Heart left ventricle (tissue), 16 donors: ENCODE data around the gene TDO2. TPM values are rescaled to one million over a fixed set of nuclear protein-coding genes. Genes with fewer than 3 reads are reported as not detected.

Experiments used
- ATAC-seq, 4 donors: fragments of 200-7000 bp; cut with Tn5 transposase; one replicate each; pipeline ENCODE4 v1.9.1; 2020 to 2022; ENCODE audit warnings: moderate library complexity in 4 of 4, mild to moderate bottlenecking in 3 of 4, moderate number of reproducible peaks in 1 of 4
- DNase-seq, 5 donors: peaks; one replicate each; pipeline ENCODE4 v3.0.0-alpha.2; 2020
- H3K27ac ChIP-seq, 12 donors: fragments of 200-600 bp; sonication (generic) in 4 of 12; one replicate each; pipeline versions ENCODE4 v1.5.0 to v1.8.0; 2016 to 2022; ENCODE audit warnings: mild to moderate bottlenecking in 2 of 12
- H3K27me3 ChIP-seq, 9 donors: fragments of 200-600 bp; sonication (generic) in 2 of 9; one replicate each; pipeline versions ENCODE4 v1.5.1 to v1.8.0; 2016 to 2022; ENCODE audit warnings: mild to moderate bottlenecking in 3 of 9
- H3K36me3 ChIP-seq, 9 donors: fragments of 200-600 bp; sonication (generic) in 2 of 9; one replicate each; pipeline versions ENCODE4 v1.5.0 to v1.8.0; 2018 to 2022; ENCODE audit warnings: mild to moderate bottlenecking in 2 of 9
- H3K4me1 ChIP-seq, 12 donors: fragments of 200-600 bp; sonication (generic) in 4 of 12; one replicate each; pipeline versions ENCODE4 v1.5.0 to v1.8.0; 2016 to 2022; ENCODE audit warnings: mild to moderate bottlenecking in 3 of 12
- H3K4me3 ChIP-seq, 12 donors: fragments of 200-600 bp; sonication (generic) in 4 of 12; one replicate each; pipeline versions ENCODE4 v1.5.0 to v1.8.0; 2017 to 2022; ENCODE audit warnings: mild to moderate bottlenecking in 9 of 12, moderate library complexity in 4 of 12
- H3K9me3 ChIP-seq, 12 donors: fragments of 200-600 bp; sonication (generic) in 4 of 12; one replicate each; pipeline versions ENCODE4 v1.5.0 to v1.8.0; 2016 to 2022; ENCODE audit warnings: mild to moderate bottlenecking in 1 of 12
- POLR2A ChIP-seq, 2 donors: fragments of 450-650 bp; IDR thresholded peaks; one replicate each; pipeline ENCODE4 v1.6.1; 2017; ENCODE audit warnings: antibody characterized with exemption in 2 of 2, mild to moderate bottlenecking in 2 of 2, moderate library complexity in 2 of 2
- WGBS, 4 donors: extraction: QIAGEN DNeasy Blood & Tissue Kit in 2 of 4; methylation state at CpG; one replicate each; pipeline versions ENCODE4 v1.1.5 to v1.1.7; 2013 to 2018; 5-methylcytosine and 5-hydroxymethylcytosine counted together
- intact Hi-C, 10 donors: fragments of 100-400 bp; cut with DNase I; formaldehyde crosslinking; loops; one replicate each; pipeline versions ENCODE4 v1.11.1 to v1.14.2; 2022
- polyA plus RNA-seq, 2 donors: library from polyadenylated mRNA; stranded (reverse); fragments of 200-250 nt; gene quantifications; one replicate each; pipeline ENCODE4 v1.2.3, GENCODE V29; 2013
- total RNA-seq, 9 donors: library from RNA; depleted of rRNA in 2 of 9; stranded (reverse); fragments of >200 nt in 2 of 9; fragmentation: NEBNext Ultra II Directional in 3 of 9; extraction: Animal tissue kit (Norgen Biotek cat#: 25700) in 3 of 9; gene quantifications; one replicate each; pipeline versions ENCODE4 v1.1.0 to v1.2.4, GENCODE V29; 2016 to 2023
- TF ChIP-seq, protein P1 (sequence below), 12 donors: fragments of 200-600 bp; sonication (generic) in 4 of 12; IDR thresholded peaks; one replicate each; pipeline versions ENCODE4 v1.5.0 to v1.8.0; 2018 to 2022; ENCODE audit warnings: antibody characterized with exemption in 12 of 12, mild to moderate bottlenecking in 5 of 12
- donor health status: ischemic (EF 13 %, LVEDD 7.1; RV severe dilation, severe dysfunction).
- donor health status: healthy with polysubstance abuse.
- donor health status: DM: no; HTN: yes; CAD: no.
- donor health status: DM: no; HTN: no; CAD: no.
- donor health status: ischemic (EF 25% LVEDD 6.9; RV normal size, moderate dysfunction).
- donor health status: ischemic (EF 25% LVEDD 5.7; RV mildly dilated, moderate dysfunction).
- donor health status: healthy.
- donor health status: DM: yes; HTN: yes; CAD: no.
- donor health status: ischemic (EF 35%, LVEDD 5.7; RV mildly dilated, moderate dysfunction).
- donor health status: nonischemic (EF 11% LVEDD 7.7; RV severe dilation, severe dysfunction).
- donor health status: DM: yes; HTN: yes; CAD: no.
- donor health status: PGD.
- donor health status: ischemic (EF 29% LVEDD 5.4; RV normal size, mild dysfunction).
- donor health status: nonischemic (EF 23%, LVEDD 6.1; RV moderate dilation, normal function).

TDO2 gene
- total and polyA plus RNA-seq, 11 donors = 0.04 to 1.5 (median 0.24) TPM; not detected in 7

DNA sequence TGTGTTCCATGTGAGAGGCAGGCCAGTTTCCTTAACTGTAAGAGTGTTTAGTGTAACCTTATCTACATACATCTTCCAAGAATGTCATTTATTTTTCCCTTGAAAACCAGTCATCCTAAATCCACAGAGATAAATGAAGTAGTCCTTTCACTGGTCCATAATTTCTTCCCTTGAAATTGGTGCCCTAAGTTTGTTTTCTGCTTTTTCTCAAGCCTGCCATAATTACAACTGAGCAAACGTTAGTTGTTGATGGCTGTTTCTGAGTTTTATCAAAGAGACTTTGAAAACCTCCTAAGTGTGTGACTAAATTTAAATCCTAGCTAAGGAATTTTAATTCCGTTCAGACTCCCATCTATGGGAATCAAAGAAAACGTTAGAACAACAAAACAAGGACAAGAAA is 3.6 kb upstream of the TDO2 start:
- Histone ChIP-seq H3K27me3 (no peaks in the 10 kb centered on the region), H3K4me3 (no peak overlapping the region), H3K27ac (peak overlapping the region in 2 of 12 donors; percentile 24 to 57), H3K9me3 (peaks cover 0 to 14% (median 0%) of the 10 kb centered on the region in 12 donors), H3K4me1 (peaks cover 0 to 9% (median 0%) of the 10 kb centered on the region in 12 donors), H3K36me3 (no peaks in the 10 kb centered on the region)
- TF ChIP-seq POLR2A (IDR thresholded peaks at IDR 0.05) = no peak
- TF ChIP-seq, protein P1, sequence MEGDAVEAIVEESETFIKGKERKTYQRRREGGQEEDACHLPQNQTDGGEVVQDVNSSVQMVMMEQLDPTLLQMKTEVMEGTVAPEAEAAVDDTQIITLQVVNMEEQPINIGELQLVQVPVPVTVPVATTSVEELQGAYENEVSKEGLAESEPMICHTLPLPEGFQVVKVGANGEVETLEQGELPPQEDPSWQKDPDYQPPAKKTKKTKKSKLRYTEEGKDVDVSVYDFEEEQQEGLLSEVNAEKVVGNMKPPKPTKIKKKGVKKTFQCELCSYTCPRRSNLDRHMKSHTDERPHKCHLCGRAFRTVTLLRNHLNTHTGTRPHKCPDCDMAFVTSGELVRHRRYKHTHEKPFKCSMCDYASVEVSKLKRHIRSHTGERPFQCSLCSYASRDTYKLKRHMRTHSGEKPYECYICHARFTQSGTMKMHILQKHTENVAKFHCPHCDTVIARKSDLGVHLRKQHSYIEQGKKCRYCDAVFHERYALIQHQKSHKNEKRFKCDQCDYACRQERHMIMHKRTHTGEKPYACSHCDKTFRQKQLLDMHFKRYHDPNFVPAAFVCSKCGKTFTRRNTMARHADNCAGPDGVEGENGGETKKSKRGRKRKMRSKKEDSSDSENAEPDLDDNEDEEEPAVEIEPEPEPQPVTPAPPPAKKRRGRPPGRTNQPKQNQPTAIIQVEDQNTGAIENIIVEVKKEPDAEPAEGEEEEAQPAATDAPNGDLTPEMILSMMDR (IDR thresholded peaks at IDR 0.05) = no peak
- intact Hi-C loops = no loop called here
- DNase-seq (no peak), ATAC-seq (no peak)
- WGBS, 4 donors = 6 to 16% (median 14%) methylated on average over 3 of the region's 3 CpGs

DNA sequence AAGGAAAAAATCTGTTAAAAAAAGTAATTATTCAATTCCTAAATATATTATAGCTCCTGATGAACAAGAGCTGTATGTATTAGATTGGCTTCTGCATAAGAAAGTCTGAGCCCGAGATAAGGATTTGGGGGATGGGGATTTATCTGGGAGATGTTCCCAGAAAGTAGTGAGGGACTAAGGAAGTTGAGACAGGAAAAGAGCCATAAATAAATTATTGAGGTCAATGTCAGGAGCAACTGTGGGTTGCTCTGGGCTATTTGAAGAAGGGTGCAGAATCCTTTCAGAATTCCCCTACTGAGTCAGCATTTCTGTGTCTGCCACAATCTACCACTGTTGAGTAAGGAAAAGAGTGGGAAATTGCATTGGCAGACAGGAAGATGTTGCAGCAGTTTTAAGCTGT is 3.1 kb upstream of the TDO2 start:
- intact Hi-C loops = no loop called here
- peaks cover 0 to 9% (median 0%) of the 10 kb centered on the region in 12 donors for H3K4me1 ChIP-seq
- H3K27ac ChIP-seq = peak overlapping the region in 1 of 12 donors; percentile 57
- no peak overlapping the region for H3K4me3 ChIP-seq
- no peak for DNase-seq
- peaks cover 0 to 14% (median 0%) of the 10 kb centered on the region in 12 donors for H3K9me3 ChIP-seq
- H3K36me3 ChIP-seq = no peaks in the 10 kb centered on the region
- whole genome bisulfite sequencing, 4 donors = 26 to 61% (median 52%) methylated on average over 1 of the region's 1 CpG
- TF ChIP-seq, protein P1 (IDR thresholded peaks at IDR 0.05) = no peak
- no peak for TF ChIP-seq POLR2A (IDR thresholded peaks at IDR 0.05)
- peak in 1 of 4 donors; percentile 20 for ATAC-seq
- no peaks in the 10 kb centered on the region for H3K27me3 ChIP-seq

DNA sequence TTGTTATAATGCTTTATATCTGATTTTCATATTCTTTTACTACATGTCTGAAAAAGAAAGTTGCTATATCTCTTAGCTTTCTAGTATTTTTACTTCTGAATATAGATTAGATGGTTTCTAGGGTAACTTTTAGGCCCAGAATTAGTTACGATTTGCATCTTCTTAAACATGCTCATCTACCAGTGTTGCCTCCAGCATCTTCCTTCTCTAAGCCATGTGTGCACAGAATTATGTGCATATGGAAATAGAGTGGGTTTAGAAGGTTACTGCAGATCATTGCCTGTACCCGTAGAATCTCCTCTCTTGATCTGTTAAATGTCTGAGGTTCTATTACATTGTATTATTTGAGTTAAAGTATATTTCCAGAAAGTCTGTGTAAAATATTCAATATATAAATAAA is 2.5 kb upstream of the TDO2 start:
- Histone ChIP-seq H3K27ac (peak overlapping the region in 1 of 12 donors; percentile 33), H3K27me3 (no peaks in the 10 kb centered on the region), H3K4me1 (peaks cover 0 to 9% (median 0%) of the 10 kb centered on the region in 12 donors), H3K9me3 (peaks cover 0 to 14% (median 0%) of the 10 kb centered on the region in 12 donors), H3K36me3 (no peaks in the 10 kb centered on the region), H3K4me3 (no peak overlapping the region)
- ATAC-seq (no peak), DNase-seq (no peak)
- intact Hi-C loops = no loop called here
- no peak for TF ChIP-seq POLR2A (IDR thresholded peaks at IDR 0.05)
- TF ChIP-seq, protein P1 (IDR thresholded peaks at IDR 0.05) = no peak
- 85 to 92% (median 87%) methylated on average over 2 of the region's 2 CpGs for WGBS, 4 donors

DNA sequence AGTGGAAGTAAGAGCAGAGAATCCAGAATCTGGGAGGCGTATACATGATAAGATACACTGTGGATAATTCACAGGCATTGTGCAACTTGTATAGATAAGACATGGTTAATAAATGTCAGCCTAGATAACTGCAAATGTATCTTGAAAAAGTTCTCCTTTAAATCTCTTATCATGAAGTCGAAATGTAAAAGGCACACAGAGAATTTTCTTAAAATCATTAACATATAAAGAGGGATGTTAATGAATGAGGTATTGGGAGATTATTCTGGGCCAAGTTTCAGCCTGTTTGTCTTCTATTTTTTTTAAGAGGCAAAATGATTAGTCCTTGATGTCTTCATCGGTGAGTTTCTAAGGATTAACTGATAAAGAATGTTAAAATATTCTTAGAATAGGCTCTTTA is 835 bp downstream of the TDO2 start:
- H3K9me3 ChIP-seq = no peaks in the 10 kb centered on the region
- 45 to 54% (median 51%) methylated on average over 3 of the region's 3 CpGs for WGBS, 4 donors
- peaks cover 0 to 13% (median 0%) of the 10 kb centered on the region in 12 donors for H3K4me1 ChIP-seq
- DNase-seq = no peak
- no peaks in the 10 kb centered on the region for H3K36me3 ChIP-seq
- no peaks in the 10 kb centered on the region for H3K27me3 ChIP-seq
- no peak overlapping the region for H3K4me3 ChIP-seq
- no peak for ATAC-seq
- no peak overlapping the region for H3K27ac ChIP-seq
- intact Hi-C loops = no loop called here
- TF ChIP-seq, protein P1 (IDR thresholded peaks at IDR 0.05) = no peak
- TF ChIP-seq POLR2A (IDR thresholded peaks at IDR 0.05) = no peak
